Activated naive CD4-positive, alpha-beta T cell (primary cell): ENCODE data around the gene NFYC.
"Not testable (repeated sequence)": the region's sequence is repeated elsewhere in the genome, so short reads cannot be mapped to it uniquely, and the experiment has no call there.

Experiments
- DNase-seq, 4 experiments: peaks; one replicate each; lab custom pipeline; 2025; lab: John Stamatoyannopoulos, UW

Gene NFYC

GRCh38 chr1:40665335-40666171 lies 26.0 kb upstream of the NFYC start, which contains the start of gene RIMS3:
RIMS3 (minus strand) TSS chr1:40665682; CDS start chr1:40641925, 23,757 bp downstream.
- peak; percentile 54 to 76 (median 67) for DNase-seq

- peak; percentile 64 to 80 (median 75) for DNase-seq
Observed at GRCh38 chr1:40668769-40669525, 22.6 kb upstream of the NFYC start.

GRCh38 chr1:40673452-40673851 lies 18.1 kb upstream of the NFYC start:
- DNase-seq: no peak

- DNase-seq: no peak
Observed at GRCh38 chr1:40676501-40676900, 15.0 kb upstream of the NFYC start.

GRCh38 chr1:40679165-40679953 lies 12.1 kb upstream of the NFYC start:
- no peak for DNase-seq

- no peak for DNase-seq
Observed at GRCh38 chr1:40684669-40685068, 6.8 kb upstream of the NFYC start.

GRCh38 chr1:40687059-40687458 lies 4.4 kb upstream of the NFYC start:
- DNase-seq: no peak

- no peak for DNase-seq
Observed at GRCh38 chr1:40687661-40688060, 3.8 kb upstream of the NFYC start.

- no peak for DNase-seq
Observed at GRCh38 chr1:40689737-40690136, 1.8 kb upstream of the NFYC start.

GRCh38 chr1:40690771-40691537 lies 550 bp upstream of the NFYC start:
- DNase-seq: no peak

- no peak for DNase-seq
Observed at GRCh38 chr1:40692429-40692895, 958 bp downstream of the NFYC start.

- no peak for DNase-seq
Observed at GRCh38 chr1:40693425-40693824, 1.9 kb downstream of the NFYC start.

- no peak for DNase-seq
Observed at GRCh38 chr1:40694353-40694874, 2.9 kb downstream of the NFYC start.

GRCh38 chr1:40696294-40696693 lies 4.8 kb downstream of the NFYC start:
- DNase-seq: no peak

GRCh38 chr1:40697436-40697835 lies 5.9 kb downstream of the NFYC start:
- DNase-seq: no peak

GRCh38 chr1:40699787-40700186 lies 8.3 kb downstream of the NFYC start:
- DNase-seq: no peak

- no peak for DNase-seq
Observed at GRCh38 chr1:40701684-40702083, 10.2 kb downstream of the NFYC start.

GRCh38 chr1:40702810-40703209 lies 11.3 kb downstream of the NFYC start:
- not testable (repeated sequence) for DNase-seq

GRCh38 chr1:40703316-40703715 lies 11.8 kb downstream of the NFYC start:
- DNase-seq: no peak

GRCh38 chr1:40704817-40705733 lies 13.6 kb downstream of the NFYC start:
- no peak for DNase-seq
